ENCODE results near the gene WDFY1.

WDFY1 gene

GRCh38 chr2:223916181-223916920, 28.8 kb downstream of the WDFY1 start:
- Histone ChIP-seq H3K9me3 (ENCODE audit: control insufficient read depth, insufficient read depth, low read depth, low read length) (no peaks in the 10 kb centered on the region), H3K4me1 (ENCODE audit: control insufficient read depth, insufficient read depth, low read length) (no peaks in the 10 kb centered on the region), H3K36me3 (ENCODE audit: control insufficient read depth in 2 of 2, insufficient read depth in 1 of 2, low read length in 2 of 2) (peaks cover 8 to 28% of the 10 kb centered on the region in 2 experiments; a peak in 2 of 3 replicates), H3K27ac (ENCODE audit: extremely low read depth, low read depth, low read length) (no peak overlapping the region), H3K4me3 (ENCODE audit: low read depth, low read length) (no peak overlapping the region)
- ChIA-PET POLR2A (no interaction called here), CTCF (interaction anchor here (0.6 kb wide), 1 partner anchor 589 kb away, joined by 3 read pairs; no protein-coding TSS in a partner anchor)
- TF ChIP-seq TSHZ1 (tag by site-specific recombination; IDR thresholded peaks at IDR 0.05; ENCODE audit: borderline replicate concordance) (no peak), OSR2 (tag by site-specific recombination; IDR thresholded peaks at IDR 0.05) (no peak), ZNF488 (tag by site-specific recombination; IDR thresholded peaks at IDR 0.05) (no peak), ZNF521 (tag by site-specific recombination; IDR thresholded peaks at IDR 0.05) (no peak), ZNF175 (tag by site-specific recombination; IDR thresholded peaks at IDR 0.05) (no peak), ZNF280C (tag by site-specific recombination; IDR thresholded peaks at IDR 0.05) (no peak), ZNF311 (tag by site-specific recombination; IDR thresholded peaks at IDR 0.05; ENCODE audit: borderline replicate concordance) (no peak), ZNF223 (tag by site-specific recombination; IDR thresholded peaks at IDR 0.05) (no peak), ZNF621 (tag by site-specific recombination; IDR thresholded peaks at IDR 0.05) (no peak)

- H3K4me3 ChIP-seq (ENCODE audit: low read depth, low read length): no peak overlapping the region
- no peak for TF ChIP-seq KLF16 (tag by site-specific recombination; IDR thresholded peaks at IDR 0.05)
- TF ChIP-seq ZNF580 (tag by site-specific recombination; IDR thresholded peaks at IDR 0.05): no peak
- TF ChIP-seq ZNF362 (tag by site-specific recombination; IDR thresholded peaks at IDR 0.05): no peak
- TF ChIP-seq ZIC2 (tag by site-specific recombination; IDR thresholded peaks at IDR 0.05): no peak
- no peak for TF ChIP-seq ZNF571 (tag by site-specific recombination; IDR thresholded peaks at IDR 0.05)
- no peak for TF ChIP-seq EGR2 (tag by site-specific recombination; IDR thresholded peaks at IDR 0.05; ENCODE audit: low read depth)
- TF ChIP-seq KLF17 (tag by site-specific recombination; IDR thresholded peaks at IDR 0.05): no peak
- no peaks in the 10 kb centered on the region; the same call in 1 of the 2 replicates for H3K4me1 ChIP-seq (ENCODE audit: control insufficient read depth, insufficient read depth, low read length)
- POLR2A ChIA-PET: no interaction called here
- H3K9me3 ChIP-seq (ENCODE audit: control insufficient read depth, insufficient read depth, low read depth, low read length): no peaks in the 10 kb centered on the region
- no peak overlapping the region for H3K27ac ChIP-seq (ENCODE audit: extremely low read depth, low read depth, low read length)
- H3K36me3 ChIP-seq (ENCODE audit: control insufficient read depth in 2 of 2, insufficient read depth in 1 of 2, low read length in 2 of 2): peaks cover 8 to 28% of the 10 kb centered on the region in 2 experiments; a peak in 2 of 3 replicates
- CTCF ChIA-PET: no interaction called here
Measured at GRCh38 chr2:223915071-223915470, 30.1 kb downstream of the WDFY1 start.
